ENCODE data around the gene C1S. TPM values are rescaled to one million over a fixed set of nuclear protein-coding genes. Genes with fewer than 3 reads are reported as not detected.
"Not testable (repeated sequence)": the region's sequence is repeated elsewhere in the genome, so short reads cannot be mapped to it uniquely, and the experiment has no call there.

Gene C1S
- total RNA-seq, 4 donors from 2014 or later = 55.9 to 187 (median 108) TPM

GRCh38 chr12:7047306-7047705, 13.2 kb upstream of the C1S start:
- no peak for DNase-seq
- Histone ChIP-seq H3K36me3 (no peaks in the 10 kb centered on the region), H3K4me3 (no peak overlapping the region), H3K9me3 (no peaks in the 10 kb centered on the region), H3K27me3 (no peaks in the 10 kb centered on the region), H3K4me1 (no peaks in the 10 kb centered on the region), H3K27ac (no peak overlapping the region)
- TF ChIP-seq POLR2A (IDR thresholded peaks at IDR 0.05) (no peak), CTCF (IDR thresholded peaks at IDR 0.05) (no peak)

- H3K27me3 ChIP-seq, H3K4me1 ChIP-seq, H3K4me3 ChIP-seq, H3K36me3 ChIP-seq, H3K9me3 ChIP-seq, H3K27ac ChIP-seq, DNase-seq: not testable (repeated sequence)
Measured at GRCh38 chr12:7049445-7049951, 11.0 kb upstream of the C1S start.

GRCh38 chr12:7049973-7050372, 10.5 kb upstream of the C1S start:
- H3K9me3 ChIP-seq, H3K27me3 ChIP-seq, H3K4me1 ChIP-seq, H3K36me3 ChIP-seq, H3K4me3 ChIP-seq, H3K27ac ChIP-seq, DNase-seq: not testable (repeated sequence)

- no peaks in the 10 kb centered on the region for H3K27me3 ChIP-seq
- no peak for DNase-seq
- H3K27ac ChIP-seq = no peak overlapping the region
- H3K4me3 ChIP-seq = no peak overlapping the region
- TF ChIP-seq POLR2A (IDR thresholded peaks at IDR 0.05) (no peak), CTCF (IDR thresholded peaks at IDR 0.05) (no peak)
- no peaks in the 10 kb centered on the region for H3K9me3 ChIP-seq
- no peaks in the 10 kb centered on the region for H3K4me1 ChIP-seq
- no peaks in the 10 kb centered on the region for H3K36me3 ChIP-seq
Measured at GRCh38 chr12:7054925-7055324, 5.6 kb upstream of the C1S start.

GRCh38 chr12:7055736-7056135, 4.8 kb upstream of the C1S start:
- H3K27me3 ChIP-seq, H3K4me1 ChIP-seq, H3K4me3 ChIP-seq, H3K36me3 ChIP-seq, DNase-seq, H3K9me3 ChIP-seq, H3K27ac ChIP-seq: not testable (repeated sequence)

DNA sequence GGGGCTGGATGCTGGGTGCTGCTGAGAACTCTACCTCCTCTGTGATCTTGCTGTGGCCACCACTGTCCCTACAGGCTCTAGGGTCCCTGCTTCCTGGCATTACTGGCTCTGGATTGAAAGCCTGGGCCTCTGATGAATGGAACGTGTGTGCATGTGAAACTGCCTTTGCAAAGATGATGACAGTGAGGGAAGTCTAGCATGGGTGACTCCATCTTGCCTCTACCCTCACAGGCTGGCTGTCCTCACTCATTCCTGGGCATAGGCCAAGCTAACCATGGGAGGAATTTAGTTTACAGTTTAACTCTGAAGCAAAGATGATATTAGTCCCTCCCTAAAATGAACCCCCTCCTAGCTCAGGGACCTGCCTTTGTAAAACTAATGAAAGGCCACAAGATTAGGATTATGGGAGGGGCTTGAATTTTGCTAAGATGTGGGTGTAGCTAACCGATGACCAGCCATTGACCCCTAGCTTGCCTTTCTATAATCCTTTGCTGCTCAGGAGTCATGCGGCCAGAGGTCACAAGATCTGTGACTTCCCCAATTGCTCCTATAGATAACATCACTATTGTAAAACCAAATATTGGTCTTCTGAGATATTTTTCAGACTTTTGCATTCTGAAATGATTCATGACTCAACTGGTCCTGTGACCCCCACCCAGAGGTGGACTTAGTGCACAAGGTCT, 2.2 kb upstream of the C1S start:
- H3K9me3 ChIP-seq = no peaks in the 10 kb centered on the region
- no peak overlapping the region for H3K4me3 ChIP-seq
- DNase-seq = peak in 1 of 3 donors; percentile 61
- no peaks in the 10 kb centered on the region for H3K36me3 ChIP-seq
- H3K27me3 ChIP-seq = no peaks in the 10 kb centered on the region
- no peaks in the 10 kb centered on the region for H3K4me1 ChIP-seq
- no peak overlapping the region for H3K27ac ChIP-seq
- TF ChIP-seq CTCF (IDR thresholded peaks at IDR 0.05) = no peak
- TF ChIP-seq POLR2A (IDR thresholded peaks at IDR 0.05) = no peak

DNA sequence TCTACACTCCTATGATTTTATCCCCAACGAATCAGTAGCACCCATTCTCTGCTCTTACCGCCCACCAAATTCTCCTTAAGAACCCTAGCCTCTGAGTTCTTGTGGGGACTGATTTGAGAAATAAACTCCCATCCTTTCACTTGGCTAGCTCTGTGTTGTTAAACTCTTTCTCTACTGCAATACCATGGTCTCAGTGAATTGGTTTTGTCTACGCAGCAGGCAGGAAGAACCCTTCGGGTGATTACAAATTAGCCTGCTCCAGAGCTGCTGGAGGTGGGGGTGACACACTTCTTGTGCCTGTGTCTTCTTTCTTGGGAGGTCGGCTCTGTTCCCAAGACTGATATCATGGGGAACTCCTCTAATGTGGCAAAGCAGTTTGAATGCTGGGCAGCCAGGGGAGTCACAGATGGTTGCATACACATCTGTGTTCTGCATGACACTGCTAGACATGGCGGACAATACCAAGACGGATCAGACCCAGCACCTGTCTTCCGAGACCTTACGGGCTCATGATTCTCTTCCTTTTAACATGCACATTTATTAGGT, 1.6 kb upstream of the C1S start:
- H3K27ac ChIP-seq = no peak overlapping the region
- no peaks in the 10 kb centered on the region for H3K27me3 ChIP-seq

GRCh38 chr12:7059780-7060179, 738 bp upstream of the C1S start:
- peak overlapping the region in 3 of 4 donors; percentile 1 to 87 (median 46) for H3K27ac ChIP-seq
- no peaks in the 10 kb centered on the region for H3K27me3 ChIP-seq
- no peak for TF ChIP-seq CTCF (IDR thresholded peaks at IDR 0.05)
- no peak for TF ChIP-seq POLR2A (IDR thresholded peaks at IDR 0.05)
- H3K9me3 ChIP-seq = no peaks in the 10 kb centered on the region
- H3K4me1 ChIP-seq = no peaks in the 10 kb centered on the region
- no peak overlapping the region for H3K4me3 ChIP-seq
- H3K36me3 ChIP-seq = no peaks in the 10 kb centered on the region
- DNase-seq = no peak

More for the DNA sequence above, 1.6 kb upstream of the C1S start:
- Histone ChIP-seq H3K4me3 (no peak overlapping the region), H3K36me3 (no peaks in the 10 kb centered on the region), H3K9me3 (no peaks in the 10 kb centered on the region), H3K4me1 (no peaks in the 10 kb centered on the region)
- no peak for DNase-seq
- TF ChIP-seq POLR2A (IDR thresholded peaks at IDR 0.05) = no peak
